NCI-H69 (cell line): Measurements from ENCODE around the gene ZNF33B.
"Not testable (repeated sequence)": the region's sequence is repeated elsewhere in the genome, so short reads cannot be mapped to it uniquely, and the experiment has no call there.

Experiments
- DNase-seq: peaks from one replicate; lab custom pipeline; 2025; lab: John Stamatoyannopoulos, UW

Gene ZNF33B

GRCh38 chr10:42638055-42638820 lies at the start of gene ZNF33B:
Gene ZNF33B (minus strand): TSS chr10:42638570. CDS start chr10:42636928, 1,642 bp downstream.
- DNase-seq, result peak; percentile 94

- DNase-seq, result no peak
Observed at GRCh38 chr10:42684517-42684916, 46.1 kb upstream of the ZNF33B start.

GRCh38 chr10:42680267-42680666 lies 41.9 kb upstream of the ZNF33B start:
- DNase-seq, result no peak

- not testable (repeated sequence) for DNase-seq
Observed at GRCh38 chr10:42665181-42665979, 27.0 kb upstream of the ZNF33B start.

GRCh38 chr10:42654419-42654818 lies 16.0 kb upstream of the ZNF33B start:
- DNase-seq, result no peak

- no peak for DNase-seq
Observed at GRCh38 chr10:42652858-42653257, 14.5 kb upstream of the ZNF33B start.

GRCh38 chr10:42650374-42650773 lies 12.0 kb upstream of the ZNF33B start:
- DNase-seq, result no peak

GRCh38 chr10:42648512-42648911 lies 10.1 kb upstream of the ZNF33B start:
- DNase-seq, result no peak

- no peak for DNase-seq
Observed at GRCh38 chr10:42646687-42647640, 8.6 kb upstream of the ZNF33B start.

- DNase-seq, result no peak
Observed at GRCh38 chr10:42646214-42646613, 7.8 kb upstream of the ZNF33B start.

GRCh38 chr10:42645516-42645915 lies 7.1 kb upstream of the ZNF33B start:
- no peak for DNase-seq

GRCh38 chr10:42645103-42645502 lies 6.7 kb upstream of the ZNF33B start:
- no peak for DNase-seq

GRCh38 chr10:42640610-42641229 lies 2.4 kb upstream of the ZNF33B start:
- DNase-seq, result peak; percentile 45

- DNase-seq, result no peak
Observed at GRCh38 chr10:42638821-42639270, 476 bp upstream of the ZNF33B start.

- no peak for DNase-seq
Observed at GRCh38 chr10:42637648-42638054, 719 bp downstream of the ZNF33B start.

- no peak for DNase-seq
Observed at GRCh38 chr10:42637142-42637541, 1.2 kb downstream of the ZNF33B start.

- no peak for DNase-seq
Observed at GRCh38 chr10:42635098-42635497, 3.3 kb downstream of the ZNF33B start.

GRCh38 chr10:42632564-42632963 lies 5.8 kb downstream of the ZNF33B start:
- DNase-seq, result no peak

- DNase-seq, result no peak
Observed at GRCh38 chr10:42630537-42631134, 7.7 kb downstream of the ZNF33B start.

GRCh38 chr10:42623929-42624328 lies 14.4 kb downstream of the ZNF33B start:
- DNase-seq, result no peak

GRCh38 chr10:42618424-42618823 lies 19.9 kb downstream of the ZNF33B start:
- no peak for DNase-seq
